Epithelial cell of umbilical artery (primary cell): ENCODE results near the gene CYTIP. TPM values are rescaled to one million over a fixed set of nuclear protein-coding genes. Genes with fewer than 3 reads are reported as not detected.

Experiments used
- total RNA-seq: library from RNA; depleted of rRNA; stranded (reverse); fragments of >200 nt; gene quantifications from 2 replicates; pipeline ENCODE4 v1.2.3, GENCODE V29; 2014

CYTIP gene
- not detected in 2 replicates for total RNA-seq

GRCh38 chr2:157443795-157444640 lies at the start of gene CYTIP:
Gene CYTIP, minus strand, starts transcription at chr2:157444089. Its CDS starts 69 bp downstream, at chr2:157444020.

Other genes starting within 250 kb of the CYTIP start
- gene GALNT5, start 186.4 kb downstream of the CYTIP start, total RNA-seq: under 0.01 and 0.30 TPM in 2 replicates
- not detected in 2 replicates for gene ERMN, start 118.3 kb downstream of the CYTIP start, total RNA-seq
- gene ACVR1C, start 184.8 kb upstream of the CYTIP start, total RNA-seq: under 0.01 and 0.15 TPM in 2 replicates